Measurements from ENCODE around the gene RNF44. TPM values are rescaled to one million over a fixed set of nuclear protein-coding genes. Genes with fewer than 3 reads are reported as not detected.

RNF44 gene
- total RNA-seq: 0.58 and 1.4 TPM in 2 replicates

DNA sequence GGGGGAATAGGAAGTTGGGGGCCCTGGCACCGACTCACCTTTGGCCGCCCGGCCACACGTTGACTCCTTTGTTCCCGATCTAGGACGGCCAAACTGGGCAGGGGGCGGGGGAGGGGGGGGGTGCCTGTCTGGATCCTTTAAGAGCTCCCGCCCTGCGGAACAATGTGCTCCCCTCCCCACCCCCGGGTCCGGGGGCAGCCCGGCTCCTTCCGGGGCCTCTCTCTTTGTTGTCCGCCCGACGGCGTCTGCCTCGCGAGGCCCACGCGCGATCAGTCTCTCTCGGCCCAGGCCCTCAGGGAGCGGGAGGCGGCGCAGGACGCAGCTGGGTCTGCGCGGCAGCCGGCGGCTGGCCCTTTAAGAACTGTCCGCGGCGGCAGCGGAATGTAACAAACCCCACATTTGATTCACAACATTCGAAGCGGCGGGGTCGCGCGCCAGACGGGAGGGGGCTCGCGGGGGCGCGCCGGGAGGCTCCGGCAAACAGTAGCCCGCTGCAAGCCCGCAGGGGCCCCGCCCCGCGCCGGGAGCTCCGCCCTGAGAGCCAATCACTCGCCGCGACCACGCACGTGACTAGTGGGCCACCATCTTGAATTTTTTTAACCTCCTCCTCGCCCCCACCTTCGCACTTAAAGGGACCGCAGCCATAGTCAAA lies at the start of gene RNF44:
Gene RNF44, minus strand, starts transcription at position 501 of the 652 bp plus-strand sequence. CDS start 4,930 bp downstream, outside the sequence.

DNA sequence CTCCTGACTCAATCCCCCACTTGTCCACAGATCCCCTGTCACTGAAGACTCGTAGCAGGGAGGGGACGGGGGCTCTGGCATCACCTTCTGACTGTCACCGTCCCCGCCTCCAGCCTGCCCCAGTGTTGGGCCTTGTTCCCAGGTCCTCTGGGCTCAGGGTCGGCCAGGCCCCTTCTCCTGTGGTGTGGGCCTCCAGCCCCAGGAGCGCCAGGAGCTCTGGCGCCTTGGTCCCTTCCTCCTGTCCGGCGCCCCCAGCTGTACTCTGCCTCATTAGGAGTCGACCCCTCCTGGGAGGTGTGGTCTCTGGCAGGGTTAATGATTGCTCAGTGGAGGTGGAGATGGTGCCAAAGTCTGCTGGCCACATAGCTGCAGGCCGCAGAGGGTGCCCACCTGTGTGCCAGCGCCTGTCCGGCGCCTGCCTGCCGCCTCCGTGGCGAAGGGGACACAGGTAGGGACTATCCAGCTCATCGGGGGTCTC lies 11.8 kb upstream of the RNF44 start, which contains the start of gene CDHR2:
Gene CDHR2, plus strand, starts transcription at position 376 of the 478 bp plus-strand sequence. CDS start 16,011 bp downstream, outside the sequence.

Other genes with a start within 250 kb of the RNF44 start
- 104 and 118 TPM in 2 replicates for gene KIAA1191, start 175.6 kb downstream of the RNF44 start, total RNA-seq
- 2.0 and 3.4 TPM in 2 replicates for gene ARL10, start 171.9 kb downstream of the RNF44 start, total RNA-seq
- 6.3 and 7.8 TPM in 2 replicates for gene NOP16, start 148.8 kb downstream of the RNF44 start, total RNA-seq
- gene HIGD2A, start 148.7 kb downstream of the RNF44 start, total RNA-seq: 92.0 and 100 TPM in 2 replicates
- 130 and 133 TPM in 2 replicates for gene CLTB, start 120.9 kb downstream of the RNF44 start, total RNA-seq
- 36.0 and 48.2 TPM in 2 replicates for gene FAF2, start 89.0 kb downstream of the RNF44 start, total RNA-seq
- gene CDHR2, start 11.9 kb upstream of the RNF44 start, total RNA-seq: not detected in 2 replicates
- 4.3 and 5.3 TPM in 2 replicates for gene GPRIN1, start 72.8 kb upstream of the RNF44 start, total RNA-seq
- gene SNCB, start 93.1 kb upstream of the RNF44 start, total RNA-seq: not detected in 2 replicates
- not detected in 2 replicates for gene EIF4E1B, start 93.3 kb upstream of the RNF44 start, total RNA-seq
- 34.0 and 39.3 TPM in 2 replicates for gene TSPAN17, start 110.1 kb upstream of the RNF44 start, total RNA-seq